ENCODE data around the gene IFT74.

DNA sequence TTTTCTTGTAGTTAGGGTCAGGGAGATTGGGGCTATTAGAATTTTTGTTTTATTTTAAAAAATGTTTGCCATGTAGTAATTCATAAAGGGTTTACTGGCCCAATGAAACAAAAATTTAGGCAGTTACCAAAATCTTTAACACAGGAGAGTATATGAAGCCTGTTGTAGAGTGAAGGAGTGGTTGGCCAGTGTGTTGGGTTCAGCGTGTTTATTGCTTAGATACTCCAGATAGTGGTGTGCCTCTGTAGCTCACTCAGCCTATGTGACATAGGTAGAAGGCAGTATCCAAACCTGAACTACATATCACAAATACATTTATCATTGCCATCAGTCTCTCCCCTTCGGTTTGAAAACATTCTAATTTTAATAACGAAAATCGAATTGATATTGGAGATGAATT lies 154.0 kb downstream of the IFT74 start:
- TF ChIP-seq, protein P1, sequence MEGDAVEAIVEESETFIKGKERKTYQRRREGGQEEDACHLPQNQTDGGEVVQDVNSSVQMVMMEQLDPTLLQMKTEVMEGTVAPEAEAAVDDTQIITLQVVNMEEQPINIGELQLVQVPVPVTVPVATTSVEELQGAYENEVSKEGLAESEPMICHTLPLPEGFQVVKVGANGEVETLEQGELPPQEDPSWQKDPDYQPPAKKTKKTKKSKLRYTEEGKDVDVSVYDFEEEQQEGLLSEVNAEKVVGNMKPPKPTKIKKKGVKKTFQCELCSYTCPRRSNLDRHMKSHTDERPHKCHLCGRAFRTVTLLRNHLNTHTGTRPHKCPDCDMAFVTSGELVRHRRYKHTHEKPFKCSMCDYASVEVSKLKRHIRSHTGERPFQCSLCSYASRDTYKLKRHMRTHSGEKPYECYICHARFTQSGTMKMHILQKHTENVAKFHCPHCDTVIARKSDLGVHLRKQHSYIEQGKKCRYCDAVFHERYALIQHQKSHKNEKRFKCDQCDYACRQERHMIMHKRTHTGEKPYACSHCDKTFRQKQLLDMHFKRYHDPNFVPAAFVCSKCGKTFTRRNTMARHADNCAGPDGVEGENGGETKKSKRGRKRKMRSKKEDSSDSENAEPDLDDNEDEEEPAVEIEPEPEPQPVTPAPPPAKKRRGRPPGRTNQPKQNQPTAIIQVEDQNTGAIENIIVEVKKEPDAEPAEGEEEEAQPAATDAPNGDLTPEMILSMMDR (conservative IDR thresholded peaks at IDR 0.05; ENCODE audit: low read length): no peak
- TF ChIP-seq EZH2phosphoT487 (IDR thresholded peaks at IDR 0.05; ENCODE audit: borderline replicate concordance, low read depth, low read length): no peak

Data from OCI-LY7 (cell line).